BLaER1 treated with 17β-estradiol and CSF1 and Interleukin-3, amounts not matched to agents 10 nM and 100 nM (cell line): Measurements from ENCODE around the gene NFKB2.
A peak's percentile ranks its signal among the peaks of the same experiment; 100 is the strongest.

Experiments
- H3K27ac ChIP-seq, 11 experiments: shearing (Covaris generic); formaldehyde crosslinking; 2 replicates each; pipeline ENCODE4 v1.8.1; 2022
- H3K27me3 ChIP-seq, 11 experiments: shearing (Covaris generic); formaldehyde crosslinking; 2 replicates each; pipeline ENCODE4 v1.8.1; 2022
- H3K36me3 ChIP-seq, 11 experiments: shearing (Covaris generic); formaldehyde crosslinking; 2 replicates each; pipeline ENCODE4 v1.8.1; 2022
- H3K4me1 ChIP-seq, 10 experiments: shearing (Covaris generic); formaldehyde crosslinking; 2 replicates each; pipeline ENCODE4 v1.8.1; 2022
- H3K4me2 ChIP-seq, 11 experiments: shearing (Covaris generic); formaldehyde crosslinking; 2 replicates each; pipeline ENCODE4 v1.8.1; 2022
- H3K4me3 ChIP-seq, 10 experiments: shearing (Covaris generic); formaldehyde crosslinking; 2 replicates each; pipeline ENCODE4 v1.8.1; 2022
- H3K9ac ChIP-seq, 11 experiments: shearing (Covaris generic); formaldehyde crosslinking; 2 replicates each; pipeline ENCODE4 v1.8.1; 2022
- H3K9me3 ChIP-seq, 11 experiments: shearing (Covaris generic); formaldehyde crosslinking; replicated peaks in 1 of 11; 2 replicates each; pipeline ENCODE4 v1.8.1; 2022
- H4K20me1 ChIP-seq, 11 experiments: shearing (Covaris generic); formaldehyde crosslinking; 2 replicates each; pipeline ENCODE4 v1.8.1; 2022
- Cebpa-rat ChIP-seq, 11 experiments: shearing (Covaris generic); IDR thresholded peaks; 2 replicates each; pipeline ENCODE4 v1.8.1; 2022

Gene NFKB2

GRCh38 chr10:102398172-102399020 is 2.9 kb downstream of the NFKB2 start:
- TF ChIP-seq Cebpa-rat (IDR thresholded peaks at IDR 0.05): no peak
- peak overlapping the region; percentile 81 to 100 (median 90) for H3K4me2 ChIP-seq
- H3K27ac ChIP-seq: peak overlapping the region in 3 of 11 experiments; percentile 69 to 74 (median 70); a peak in 4 of 22 replicates
- peak overlapping the region; percentile 68 to 85 (median 77); a peak in 21 of 22 replicates for H3K9ac ChIP-seq
- H3K4me3 ChIP-seq: peak overlapping the region in 8 of 10 experiments; percentile 48 to 75 (median 63); a peak in 14 of 20 replicates
- no peaks in the 10 kb centered on the region for H3K9me3 ChIP-seq
- H3K36me3 ChIP-seq: peaks cover 13 to 66% (median 38%) of the 10 kb centered on the region in 11 experiments; a peak in 21 of 22 replicates
- H3K27me3 ChIP-seq: no peaks in the 10 kb centered on the region
- peaks cover 35 to 47% (median 43%) of the 10 kb centered on the region in 10 experiments for H3K4me1 ChIP-seq
- peaks cover 0 to 69% (median 25%) of the 10 kb centered on the region in 11 experiments; a peak in 16 of 22 replicates for H4K20me1 ChIP-seq

DNA sequence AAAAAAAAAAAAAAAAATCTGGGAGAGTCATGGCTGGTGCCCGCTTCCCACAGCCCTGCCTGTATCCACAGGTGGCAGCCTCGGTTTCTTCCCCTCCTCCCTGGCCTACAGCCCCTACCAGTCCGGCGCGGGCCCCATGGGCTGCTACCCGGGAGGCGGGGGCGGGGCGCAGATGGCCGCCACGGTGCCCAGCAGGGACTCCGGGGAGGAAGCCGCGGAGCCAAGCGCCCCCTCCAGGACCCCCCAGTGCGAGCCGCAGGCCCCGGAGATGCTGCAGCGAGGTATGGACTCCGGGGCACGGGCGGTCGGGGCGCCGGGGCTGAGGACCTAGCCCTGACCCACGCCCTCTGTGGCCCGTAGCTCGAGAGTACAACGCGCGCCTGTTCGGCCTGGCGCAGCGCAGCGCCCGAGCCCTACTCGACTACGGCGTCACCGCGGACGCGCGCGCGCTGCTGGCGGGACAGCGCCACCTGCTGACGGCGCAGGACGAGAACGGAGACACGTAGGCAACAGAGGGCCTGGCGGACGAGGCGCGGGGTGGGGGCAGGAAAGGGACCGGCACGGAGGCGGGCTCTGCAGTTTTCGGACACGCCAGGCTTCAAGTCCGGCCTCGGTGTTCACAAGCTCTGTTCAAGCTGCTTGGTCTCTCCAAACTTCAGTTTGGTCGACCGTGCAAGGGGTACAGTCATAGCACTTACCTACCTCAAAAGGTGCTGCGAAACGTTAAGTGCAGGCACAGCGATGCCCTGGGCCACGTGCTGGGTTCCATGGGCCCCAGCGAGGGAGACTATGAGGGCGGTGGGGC is 3.9 kb downstream of the NFKB2 start:
- Histone ChIP-seq H3K4me1 (peaks cover 31 to 43% (median 40%) of the 10 kb centered on the region in 10 experiments), H4K20me1 (peaks cover 0 to 80% (median 32%) of the 10 kb centered on the region in 11 experiments; a peak in 16 of 22 replicates), H3K4me2 (peak overlapping the region; percentile 81 to 100 (median 90)), H3K36me3 (peaks cover 13 to 69% (median 38%) of the 10 kb centered on the region in 11 experiments; a peak in 21 of 22 replicates), H3K27me3 (no peaks in the 10 kb centered on the region), H3K27ac (peak overlapping the region in 10 of 11 experiments; percentile 48 to 74 (median 61); a peak in 21 of 22 replicates), H3K4me3 (peak overlapping the region; percentile 48 to 75 (median 64)), H3K9me3 (no peaks in the 10 kb centered on the region), H3K9ac (peak overlapping the region; percentile 68 to 85 (median 77))
- TF ChIP-seq Cebpa-rat (IDR thresholded peaks at IDR 0.05): no peak

- no peaks in the 10 kb centered on the region for H3K27me3 ChIP-seq
- peak overlapping the region in 8 of 10 experiments; percentile 48 to 75 (median 64); a peak in 9 of 20 replicates for H3K4me3 ChIP-seq
- H4K20me1 ChIP-seq: peaks cover 0 to 85% (median 32%) of the 10 kb centered on the region in 11 experiments; a peak in 16 of 22 replicates
- no peaks in the 10 kb centered on the region for H3K9me3 ChIP-seq
- peak overlapping the region; percentile 68 to 85 (median 77); a peak in 20 of 22 replicates for H3K9ac ChIP-seq
- peak overlapping the region in 2 of 11 experiments; percentile 25 to 74; a peak in 3 of 22 replicates for H3K27ac ChIP-seq
- H3K4me2 ChIP-seq: peak overlapping the region; percentile 81 to 100 (median 90)
- no peak for TF ChIP-seq Cebpa-rat (IDR thresholded peaks at IDR 0.05)
- H3K36me3 ChIP-seq: peaks cover 13 to 69% (median 38%) of the 10 kb centered on the region in 11 experiments; a peak in 21 of 22 replicates
- H3K4me1 ChIP-seq: peaks cover 31 to 41% (median 36%) of the 10 kb centered on the region in 10 experiments
Observed at GRCh38 chr10:102400076-102400475, 4.6 kb downstream of the NFKB2 start.

GRCh38 chr10:102400598-102401341 is 5.3 kb downstream of the NFKB2 start:
- peaks cover 13 to 69% (median 38%) of the 10 kb centered on the region in 11 experiments; a peak in 21 of 22 replicates for H3K36me3 ChIP-seq
- H3K27me3 ChIP-seq: peaks cover 0 to under 1% (median 0%) of the 10 kb centered on the region in 11 experiments; a peak in 1 of 22 replicates
- H4K20me1 ChIP-seq: peaks cover 0 to 92% (median 32%) of the 10 kb centered on the region in 11 experiments; a peak in 16 of 22 replicates
- no peak overlapping the region for H3K4me3 ChIP-seq
- H3K27ac ChIP-seq: no peak overlapping the region
- H3K4me2 ChIP-seq: peak overlapping the region in 2 of 11 experiments; percentile 96 to 100; a peak in 2 of 22 replicates
- H3K4me1 ChIP-seq: peaks cover 29 to 41% (median 34%) of the 10 kb centered on the region in 10 experiments
- no peaks in the 10 kb centered on the region for H3K9me3 ChIP-seq
- H3K9ac ChIP-seq: peak overlapping the region in 2 of 11 experiments; percentile 38 to 78; a peak in 1 of 22 replicates
- TF ChIP-seq Cebpa-rat (IDR thresholded peaks at IDR 0.05): no peak

DNA sequence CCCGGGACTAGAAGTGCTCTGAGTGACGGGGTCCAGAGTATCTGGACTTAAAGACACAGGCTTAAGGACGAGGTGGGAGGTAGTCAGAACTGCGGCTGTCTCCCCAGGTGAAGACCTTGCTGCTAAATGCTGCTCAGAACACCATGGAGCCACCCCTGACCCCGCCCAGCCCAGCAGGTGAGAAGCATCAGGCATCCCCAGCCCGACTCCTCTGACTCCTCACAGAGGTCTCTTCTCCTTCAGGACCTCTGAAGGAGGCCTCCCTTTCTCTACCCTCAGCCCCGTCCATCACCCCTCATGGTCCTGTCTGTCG is 5.8 kb downstream of the NFKB2 start:
- Histone ChIP-seq H3K4me1 (peaks cover 23 to 39% (median 28%) of the 10 kb centered on the region in 10 experiments), H3K27ac (no peak overlapping the region), H3K9ac (0 out of 22 replicates have a peak overlapping the region, but pooled peaks of 1 of the 11 experiments have one; percentile 38), H3K27me3 (peaks cover 0 to 5% (median 0%) of the 10 kb centered on the region in 11 experiments; a peak in 1 of 22 replicates), H3K4me3 (no peak overlapping the region), H3K9me3 (no peaks in the 10 kb centered on the region), H4K20me1 (peaks cover 0 to 96% (median 30%) of the 10 kb centered on the region in 11 experiments; a peak in 16 of 22 replicates), H3K4me2 (no peak overlapping the region; a peak in 1 of 22 replicates), H3K36me3 (peaks cover 13 to 68% (median 38%) of the 10 kb centered on the region in 11 experiments; a peak in 21 of 22 replicates)
- TF ChIP-seq Cebpa-rat (IDR thresholded peaks at IDR 0.05): no peak

GRCh38 chr10:102401735-102402511 is 6.4 kb downstream of the NFKB2 start:
- Histone ChIP-seq H3K4me3 (no peak overlapping the region), H3K4me1 (peaks cover 17 to 32% (median 22%) of the 10 kb centered on the region in 10 experiments), H3K9ac (peak overlapping the region in 1 of 11 experiments; percentile 15; a peak in 3 of 22 replicates), H3K27ac (no peak overlapping the region), H3K9me3 (no peaks in the 10 kb centered on the region), H3K4me2 (no peak overlapping the region), H3K27me3 (peaks cover 0 to 5% (median 0%) of the 10 kb centered on the region in 11 experiments; a peak in 5 of 22 replicates), H4K20me1 (peaks cover 0 to 90% (median 23%) of the 10 kb centered on the region in 11 experiments; a peak in 16 of 22 replicates), H3K36me3 (peaks cover 13 to 62% (median 37%) of the 10 kb centered on the region in 11 experiments; a peak in 21 of 22 replicates)
- TF ChIP-seq Cebpa-rat (IDR thresholded peaks at IDR 0.05): no peak

DNA sequence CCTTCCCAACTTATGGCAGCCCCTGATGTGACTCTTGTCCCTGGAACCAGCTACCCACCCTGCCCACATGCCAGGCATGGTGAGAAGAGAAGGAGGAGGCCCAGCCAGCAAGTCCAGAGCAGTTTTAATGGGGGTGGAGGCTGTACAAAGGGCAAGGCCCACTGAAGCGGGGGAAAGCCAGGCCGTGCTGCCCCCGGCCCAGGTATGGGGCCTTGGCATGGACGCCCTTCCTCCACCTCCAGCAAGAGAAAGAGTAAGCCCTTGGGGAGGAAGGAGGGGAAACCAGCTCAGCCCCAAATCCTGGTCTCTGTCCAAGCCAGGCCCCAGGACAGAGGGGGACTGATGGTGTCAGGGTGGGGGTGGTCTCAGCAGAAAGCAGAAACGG is 7.0 kb downstream of the NFKB2 start:
- Histone ChIP-seq H4K20me1 (peaks cover 0 to 86% (median 22%) of the 10 kb centered on the region in 11 experiments; a peak in 15 of 22 replicates), H3K9me3 (no peaks in the 10 kb centered on the region), H3K4me1 (peaks cover 16 to 31% (median 21%) of the 10 kb centered on the region in 10 experiments), H3K4me2 (no peak overlapping the region), H3K36me3 (peaks cover 13 to 59% (median 36%) of the 10 kb centered on the region in 11 experiments; a peak in 21 of 22 replicates), H3K9ac (0 out of 22 replicates have a peak overlapping the region, but pooled peaks of 1 of the 11 experiments have one; percentile 15), H3K27me3 (peaks cover under 1 to 10% (median 4%) of the 10 kb centered on the region in 11 experiments; a peak in 21 of 22 replicates), H3K27ac (no peak overlapping the region), H3K4me3 (no peak overlapping the region)
- no peak for TF ChIP-seq Cebpa-rat (IDR thresholded peaks at IDR 0.05)
